ENCODE measurements around the gene AHCY.

The AHCY gene

DNA sequence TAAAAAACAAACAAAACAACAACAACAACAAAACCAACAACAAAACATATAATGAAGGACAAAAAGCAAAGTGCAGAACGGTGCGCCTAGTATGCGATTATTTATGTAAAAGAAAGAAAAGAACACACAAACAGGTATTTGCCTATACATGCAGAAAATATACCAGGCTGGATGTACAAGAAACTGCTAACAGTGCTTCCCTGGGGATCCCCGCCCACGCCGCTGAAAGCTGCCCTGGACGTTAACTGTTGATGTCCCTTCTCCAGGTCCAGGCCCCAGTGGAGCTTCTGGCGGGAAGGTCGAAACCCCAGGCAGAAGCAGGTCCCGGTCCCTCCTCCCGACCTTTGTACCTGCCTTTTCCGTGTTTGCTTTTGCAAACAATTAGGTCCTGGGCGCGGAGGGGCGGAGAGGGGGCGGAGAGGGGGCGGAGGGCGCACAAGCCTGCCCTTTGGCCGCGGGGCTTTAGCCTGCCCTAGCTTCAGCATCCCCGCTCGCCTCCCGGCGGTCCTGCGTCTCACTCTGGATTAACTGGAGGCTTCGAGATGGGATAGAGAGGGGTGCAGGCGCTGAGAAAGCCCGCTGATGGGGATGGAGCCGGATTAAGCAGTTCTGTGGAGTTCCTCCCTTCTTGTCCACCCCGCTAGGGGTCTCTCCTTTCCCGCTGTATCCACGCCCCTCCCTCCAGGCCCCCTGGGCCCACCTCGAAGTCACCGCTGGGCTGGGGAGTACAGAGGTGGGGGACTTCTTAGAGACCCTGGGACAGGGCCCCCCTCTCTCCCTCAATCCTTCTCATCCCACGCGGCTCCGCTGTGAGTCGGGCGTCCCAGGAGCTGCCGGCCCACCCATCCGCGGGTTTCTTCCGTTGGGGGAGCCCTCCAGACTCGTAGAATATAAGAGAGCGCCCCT, 8.2 kb upstream of the AHCY start:
- DNase-seq (ENCODE audit: low read depth), result no peak
- TF ChIP-seq, protein P1, sequence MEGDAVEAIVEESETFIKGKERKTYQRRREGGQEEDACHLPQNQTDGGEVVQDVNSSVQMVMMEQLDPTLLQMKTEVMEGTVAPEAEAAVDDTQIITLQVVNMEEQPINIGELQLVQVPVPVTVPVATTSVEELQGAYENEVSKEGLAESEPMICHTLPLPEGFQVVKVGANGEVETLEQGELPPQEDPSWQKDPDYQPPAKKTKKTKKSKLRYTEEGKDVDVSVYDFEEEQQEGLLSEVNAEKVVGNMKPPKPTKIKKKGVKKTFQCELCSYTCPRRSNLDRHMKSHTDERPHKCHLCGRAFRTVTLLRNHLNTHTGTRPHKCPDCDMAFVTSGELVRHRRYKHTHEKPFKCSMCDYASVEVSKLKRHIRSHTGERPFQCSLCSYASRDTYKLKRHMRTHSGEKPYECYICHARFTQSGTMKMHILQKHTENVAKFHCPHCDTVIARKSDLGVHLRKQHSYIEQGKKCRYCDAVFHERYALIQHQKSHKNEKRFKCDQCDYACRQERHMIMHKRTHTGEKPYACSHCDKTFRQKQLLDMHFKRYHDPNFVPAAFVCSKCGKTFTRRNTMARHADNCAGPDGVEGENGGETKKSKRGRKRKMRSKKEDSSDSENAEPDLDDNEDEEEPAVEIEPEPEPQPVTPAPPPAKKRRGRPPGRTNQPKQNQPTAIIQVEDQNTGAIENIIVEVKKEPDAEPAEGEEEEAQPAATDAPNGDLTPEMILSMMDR (IDR thresholded peaks at IDR 0.05; ENCODE audit: insufficient read depth, low read depth, low read length, missing control alignments), result no peak
- no peak overlapping the region for H3K4me3 ChIP-seq (ENCODE audit: low read depth, low read length)

DNA sequence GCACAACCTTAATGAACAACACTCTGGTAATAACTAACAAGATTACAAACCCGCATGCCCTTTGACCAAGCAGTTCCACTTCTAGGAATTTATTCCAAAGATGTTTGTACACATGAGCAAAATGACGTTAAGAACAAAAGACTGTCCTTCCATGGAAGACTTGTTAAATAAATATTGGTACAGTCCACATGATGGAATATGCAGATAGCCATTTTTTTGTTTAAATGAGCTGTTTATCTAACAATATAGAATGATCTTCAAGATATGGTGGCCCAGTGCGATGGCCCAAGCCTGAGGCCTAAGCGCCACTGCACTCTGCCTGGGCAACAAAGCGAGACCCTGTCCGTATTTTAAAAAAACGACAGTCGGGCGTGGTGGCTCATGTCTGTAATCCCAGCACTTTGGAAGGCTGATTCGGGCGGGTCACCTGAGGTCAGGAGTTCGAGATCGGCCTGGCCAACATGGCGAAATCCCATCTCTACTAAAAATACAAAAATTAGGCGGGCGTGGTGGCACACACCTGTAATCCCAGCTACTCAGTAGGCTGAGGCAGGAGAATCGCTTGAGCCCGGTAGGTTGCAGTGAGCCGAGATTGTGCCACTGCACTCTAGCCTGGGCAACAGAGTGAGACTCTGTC, 7.4 kb upstream of the AHCY start:
- TF ChIP-seq, protein P1 (IDR thresholded peaks at IDR 0.05; ENCODE audit: insufficient read depth, low read depth, low read length, missing control alignments), result no peak
- H3K4me3 ChIP-seq (ENCODE audit: low read depth, low read length), result no peak overlapping the region
- no peak for DNase-seq (ENCODE audit: low read depth)

DNA sequence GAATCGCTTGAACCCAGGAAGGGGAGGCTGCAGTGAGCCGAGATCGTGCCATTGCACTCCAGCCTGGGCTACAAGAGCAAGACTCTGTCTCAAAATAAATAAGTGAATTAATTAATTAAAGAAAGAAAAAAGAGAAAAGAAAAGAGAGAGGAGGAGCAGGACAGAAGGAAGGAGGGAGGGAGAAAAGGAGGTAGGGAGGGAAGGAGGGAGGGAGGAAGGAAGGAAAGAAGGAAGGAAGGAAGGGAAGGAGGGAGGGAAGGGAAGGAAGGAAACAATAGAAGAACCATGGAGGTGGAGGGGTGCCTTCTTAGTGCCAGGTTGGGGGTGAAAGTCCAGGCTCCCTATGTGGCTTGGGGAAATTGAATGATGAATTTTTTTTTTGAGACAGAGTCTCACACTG, 6.5 kb upstream of the AHCY start:
- TF ChIP-seq, protein P1 (IDR thresholded peaks at IDR 0.05; ENCODE audit: insufficient read depth, low read depth, low read length, missing control alignments), result no peak
- no peak overlapping the region for H3K4me3 ChIP-seq (ENCODE audit: low read depth, low read length)
- DNase-seq (ENCODE audit: low read depth), result no peak

DNA sequence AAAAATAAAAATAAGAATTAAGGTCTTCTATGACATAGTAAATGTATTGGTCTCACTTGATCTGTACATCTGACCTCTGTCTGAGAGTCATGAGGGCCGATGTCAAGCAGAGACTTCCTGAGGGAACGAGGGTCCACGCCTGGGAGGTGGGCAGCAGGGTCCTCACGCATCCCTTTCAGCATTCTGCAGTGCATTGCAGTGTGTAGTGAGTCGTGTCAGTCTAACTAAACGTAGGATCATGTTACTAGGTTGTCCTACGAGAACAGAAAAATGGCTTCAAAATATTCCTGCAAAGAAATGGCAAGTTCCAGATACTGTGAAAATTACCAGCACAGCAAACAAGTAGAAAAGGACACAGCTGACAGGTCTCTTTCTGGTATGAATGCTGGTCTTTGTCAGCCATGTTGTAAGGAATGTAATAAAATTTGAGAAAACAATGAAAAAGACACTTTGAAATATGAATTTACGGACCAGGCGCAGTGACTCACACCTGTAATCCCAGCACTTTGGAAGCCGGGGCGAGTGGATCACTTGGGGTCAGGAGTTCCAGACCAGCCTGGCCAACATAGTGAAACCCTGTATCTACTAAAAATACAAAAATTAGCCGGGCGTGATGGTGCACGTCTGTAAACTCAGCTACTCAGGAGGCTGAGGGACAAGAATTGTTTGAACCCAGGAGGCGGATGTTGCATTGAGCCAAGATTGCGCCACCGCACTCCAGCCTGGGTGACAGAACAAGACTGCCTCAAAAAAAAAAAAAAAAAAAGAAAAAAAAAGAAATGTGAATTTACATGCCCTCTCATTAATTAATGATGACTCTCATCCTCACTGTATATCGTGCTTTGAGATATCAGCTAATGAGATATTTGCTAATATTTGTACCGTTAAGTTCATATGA, 2.4 kb upstream of the AHCY start:
- no peak for DNase-seq (ENCODE audit: low read depth)
- no peak overlapping the region for H3K4me3 ChIP-seq (ENCODE audit: low read depth, low read length)
- TF ChIP-seq, protein P1 (IDR thresholded peaks at IDR 0.05; ENCODE audit: insufficient read depth, low read depth, low read length, missing control alignments), result no peak

DNA sequence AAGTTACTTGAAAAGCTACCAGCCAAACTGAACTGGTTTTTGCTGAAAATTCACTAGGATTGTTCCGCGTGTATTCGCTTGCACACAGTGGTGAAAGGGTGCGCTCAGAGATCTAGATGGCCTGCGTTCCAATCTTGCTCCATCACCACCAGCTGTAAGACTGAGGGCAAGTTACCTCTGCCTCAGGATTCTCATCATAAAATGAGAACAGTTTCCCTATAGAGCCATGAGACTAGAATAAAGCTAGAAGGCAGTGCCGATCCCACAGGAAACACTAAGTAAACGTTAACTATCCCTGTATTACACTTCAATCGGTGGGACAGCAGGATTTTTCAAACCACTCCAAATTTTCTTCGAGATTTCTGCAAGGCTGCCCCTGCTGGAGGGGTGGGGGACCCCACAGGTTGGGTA, 838 bp downstream of the AHCY start:
- peak; percentile 27 for DNase-seq (ENCODE audit: low read depth)
- peak overlapping the region; percentile 96 for H3K4me3 ChIP-seq (ENCODE audit: low read depth, low read length)
- TF ChIP-seq, protein P1 (IDR thresholded peaks at IDR 0.05; ENCODE audit: insufficient read depth, low read depth, low read length, missing control alignments), result peak; percentile 18

DNA sequence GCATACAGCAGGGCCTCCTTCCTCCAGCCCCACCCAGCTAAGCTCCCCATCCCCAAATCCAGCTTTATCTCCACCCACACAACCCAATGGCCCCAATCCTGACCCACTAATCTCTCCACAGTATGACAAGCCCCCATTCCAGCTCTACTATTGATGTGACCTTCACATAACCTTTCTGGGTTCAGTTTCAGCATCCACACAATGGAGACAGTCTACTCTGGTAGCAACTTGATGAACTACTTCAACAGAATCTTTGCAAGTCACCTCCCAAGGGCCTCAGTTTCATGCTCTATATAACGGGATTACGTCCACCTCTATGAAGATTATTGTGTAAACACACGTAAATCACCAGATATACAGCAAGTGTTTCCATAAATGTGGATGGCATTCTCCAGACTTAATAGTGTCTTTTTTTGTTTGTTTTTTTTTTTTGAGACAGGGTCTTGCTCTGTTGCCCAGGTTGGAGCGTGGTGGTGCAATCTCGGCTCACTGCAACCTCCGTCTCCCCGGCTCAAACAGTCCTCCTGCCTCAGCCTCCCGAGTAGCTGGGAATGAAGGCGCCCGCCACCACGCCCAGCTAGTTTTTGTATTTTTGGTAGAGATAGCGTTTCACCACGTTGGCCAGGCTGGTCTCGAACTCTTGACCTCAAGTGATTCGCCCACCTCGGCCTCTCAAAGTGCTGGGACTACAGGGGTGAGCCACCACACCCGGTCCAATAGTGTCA, 1.4 kb downstream of the AHCY start:
- H3K4me3 ChIP-seq (ENCODE audit: low read depth, low read length), result peak overlapping the region; percentile 96
- TF ChIP-seq, protein P1 (IDR thresholded peaks at IDR 0.05; ENCODE audit: insufficient read depth, low read depth, low read length, missing control alignments), result no peak
- no peak for DNase-seq (ENCODE audit: low read depth)

All from GM12865 (cell line).